Fibroblast of pulmonary artery (primary cell): ENCODE measurements around the gene COL4A6.

Experiments used
- DNase-seq: peaks from one replicate; pipeline ENCODE4 v3.0.0-alpha.2; 2010; ENCODE audit warnings: low read depth
- H3K4me3 ChIP-seq: replicated peaks from 2 replicates; pipeline ENCODE4 v1.5.1; 2011; ENCODE audit warnings: low read depth, mild to moderate bottlenecking, control low read depth, low read length, moderate library complexity
- CTCF ChIP-seq: IDR thresholded peaks from 2 replicates; pipeline ENCODE4 v1.5.1; 2011; ENCODE audit warnings: mild to moderate bottlenecking, control low read depth, low read length, inconsistent platforms; ENCODE audit errors: missing control alignments

Gene COL4A6

GRCh38 chrX:108163333-108164082, 274.7 kb downstream of the COL4A6 start:
- TF ChIP-seq CTCF = no peak
- DNase-seq = no peak
- H3K4me3 ChIP-seq = no peak overlapping the region

GRCh38 chrX:108162265-108162664, 276.0 kb downstream of the COL4A6 start:
- TF ChIP-seq CTCF = no peak
- no peak for DNase-seq
- H3K4me3 ChIP-seq = no peak overlapping the region

- TF ChIP-seq CTCF = no peak
- no peak for DNase-seq
- H3K4me3 ChIP-seq = no peak overlapping the region
Observed at GRCh38 chrX:108160309-108160708, 277.9 kb downstream of the COL4A6 start.

DNA sequence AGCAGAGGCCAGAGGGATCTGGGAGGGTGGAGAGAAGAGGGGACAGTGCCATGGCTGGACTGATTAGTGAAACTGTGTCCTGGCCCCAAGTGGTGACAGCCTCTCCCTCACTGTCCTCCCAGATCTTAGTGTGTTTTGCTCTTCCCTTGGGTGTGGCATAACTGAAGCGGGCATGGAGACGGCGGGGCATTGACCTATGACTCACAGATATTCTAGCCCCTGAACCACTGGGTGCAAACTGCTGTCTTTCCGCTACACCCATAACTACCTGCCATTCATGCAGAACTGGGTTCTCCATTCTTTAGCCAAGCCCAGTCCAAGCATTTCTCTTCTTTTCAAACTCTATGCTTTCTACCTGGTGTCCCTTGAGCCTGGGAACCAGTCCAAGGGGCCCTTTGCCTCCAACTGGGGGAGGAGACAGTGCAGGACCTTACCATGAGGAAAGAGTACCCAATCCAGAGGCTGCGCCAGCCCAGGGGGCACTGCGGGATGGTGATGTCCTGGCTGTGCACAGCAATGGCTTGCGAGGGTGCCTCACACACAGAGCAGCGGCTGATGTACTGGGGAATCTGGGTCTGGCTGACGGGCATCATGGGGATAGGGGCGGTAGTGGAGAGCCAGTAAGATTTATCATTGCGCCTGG, 279.1 kb downstream of the COL4A6 start:
- no peak for DNase-seq
- TF ChIP-seq CTCF = no peak
- no peak overlapping the region for H3K4me3 ChIP-seq

GRCh38 chrX:108157628-108158027, 280.6 kb downstream of the COL4A6 start:
- H3K4me3 ChIP-seq = no peak overlapping the region
- no peak for TF ChIP-seq CTCF
- DNase-seq = no peak

DNA sequence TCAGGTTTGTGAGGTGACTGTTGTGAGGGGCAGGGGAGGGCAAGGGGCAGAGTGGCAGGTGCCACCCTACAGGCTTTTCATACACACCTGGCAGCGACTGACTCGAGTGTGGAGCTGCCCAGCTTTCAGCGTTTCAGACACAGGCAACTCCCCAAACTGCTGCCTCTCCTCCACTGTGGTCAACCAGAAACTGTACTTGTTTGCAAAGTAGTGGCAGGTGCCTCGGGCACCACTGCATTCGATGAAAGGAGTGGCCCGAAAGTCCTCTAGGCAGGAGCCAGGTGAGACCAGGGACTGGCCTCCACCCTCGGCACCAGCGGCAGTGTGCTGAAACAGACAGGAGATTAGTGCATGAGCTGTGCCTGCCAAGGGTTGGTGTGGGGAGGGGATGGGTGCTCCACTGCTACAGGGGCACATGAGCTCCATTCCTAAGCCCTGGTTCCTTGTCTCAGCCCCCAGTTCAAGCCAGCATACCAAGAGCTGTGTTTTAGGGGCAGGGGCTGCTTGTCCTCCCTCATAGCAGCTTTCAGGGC, 281.2 kb downstream of the COL4A6 start:
- no peak for TF ChIP-seq CTCF
- H3K4me3 ChIP-seq = no peak overlapping the region
- DNase-seq = no peak

DNA sequence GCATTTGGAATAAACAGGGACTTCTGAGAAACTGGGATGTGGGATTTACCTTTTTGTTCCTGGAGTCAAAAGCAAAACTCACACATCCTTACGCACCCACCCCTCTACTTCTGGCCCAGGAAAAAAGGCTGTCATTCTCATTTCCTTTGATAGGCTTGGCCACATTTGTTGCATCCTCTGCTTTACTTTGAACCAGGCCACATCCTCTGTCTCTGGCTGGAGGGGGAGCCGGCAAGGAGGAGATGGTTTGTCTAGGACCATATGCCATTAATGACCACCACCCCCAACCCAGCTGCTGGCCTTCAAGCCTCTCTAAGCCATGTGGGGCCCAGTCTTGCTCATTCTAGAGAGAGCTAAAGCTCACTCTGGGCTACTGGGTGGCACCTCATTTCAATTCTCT, 282.1 kb downstream of the COL4A6 start:
- TF ChIP-seq CTCF = no peak
- H3K4me3 ChIP-seq = no peak overlapping the region
- DNase-seq = no peak
